GM23248 (cell line): ENCODE measurements around the gene CDH16. TPM values are rescaled to one million over a fixed set of nuclear protein-coding genes. Genes with fewer than 3 reads are reported as not detected.
"Not testable (repeated sequence)": the region's sequence is repeated elsewhere in the genome, so short reads cannot be mapped to it uniquely, and the experiment has no call there.

Source experiments
- DNase-seq: peaks from one replicate; pipeline ENCODE4 v3.0.0-alpha.2; 2015
- H2AFZ ChIP-seq: fragments of 200-600 bp; sonication (generic); 2 replicates; pipeline ENCODE4 v1.6.1; 2016; ENCODE audit warnings: antibody characterized with exemption
- H3F3A ChIP-seq: fragments of 200-600 bp; sonication (generic); 2 replicates; pipeline ENCODE4 v1.6.1; 2016; ENCODE audit warnings: mild to moderate bottlenecking, antibody characterized with exemption, mixed run types; ENCODE audit not compliant: insufficient read depth
- H3K27ac ChIP-seq: fragments of 200-600 bp; sonication (generic); 2 replicates; pipeline ENCODE4 v1.5.1; 2016; ENCODE audit warnings: mild to moderate bottlenecking
- H3K27me3 ChIP-seq: fragments of 200-600 bp; sonication (generic); replicated peaks from 2 replicates; pipeline ENCODE4 v1.6.1; 2016; ENCODE audit warnings: mild to moderate bottlenecking; ENCODE audit not compliant: insufficient read depth
- H3K36me3 ChIP-seq: fragments of 200-600 bp; sonication (generic); 2 replicates; pipeline ENCODE4 v1.6.1; 2016; ENCODE audit warnings: low read depth, mild to moderate bottlenecking
- H3K4me1 ChIP-seq: fragments of 200-600 bp; sonication (generic); 2 replicates; pipeline ENCODE4 v1.6.1; 2016; ENCODE audit warnings: mild to moderate bottlenecking; ENCODE audit not compliant: insufficient read depth
- H3K4me2 ChIP-seq: fragments of 200-600 bp; sonication (generic); one replicate; pipeline ENCODE4 v1.6.1; 2016; ENCODE audit warnings: mild to moderate bottlenecking; ENCODE audit not compliant: unreplicated experiment
- H3K4me3 ChIP-seq: fragments of 200-600 bp; sonication (generic); 2 replicates; pipeline ENCODE4 v1.5.1; 2016; ENCODE audit warnings: mild to moderate bottlenecking
- H3K79me2 ChIP-seq: fragments of 200-600 bp; sonication (generic); 2 replicates; pipeline ENCODE4 v1.6.1; 2016; ENCODE audit warnings: mild to moderate bottlenecking; ENCODE audit not compliant: insufficient read depth
- H3K9ac ChIP-seq: fragments of 200-600 bp; sonication (generic); 2 replicates; pipeline ENCODE4 v1.6.1; 2016; ENCODE audit warnings: mild to moderate bottlenecking
- H3K9me2 ChIP-seq: fragments of 200-600 bp; sonication (generic); 2 replicates; pipeline ENCODE4 v1.6.1; 2016; ENCODE audit warnings: mixed run types, mild to moderate bottlenecking, moderate library complexity; ENCODE audit not compliant: insufficient read depth
- H3K9me3 ChIP-seq: fragments of 200-600 bp; sonication (generic); one replicate; pipeline ENCODE4 v1.6.1; 2017; ENCODE audit warnings: low read depth
- H4K20me1 ChIP-seq: fragments of 200-600 bp; sonication (generic); 2 replicates; pipeline ENCODE4 v1.6.0; 2016; ENCODE audit not compliant: insufficient read depth
- EZH2 ChIP-seq: fragments of 200-600 bp; sonication (generic); IDR thresholded peaks from 2 replicates; pipeline ENCODE4 v1.6.1; 2018; ENCODE audit warnings: antibody characterized with exemption, mild to moderate bottlenecking; ENCODE audit not compliant: insufficient read depth, poor library complexity, severe bottlenecking
- EZH2phosphoT487 ChIP-seq: fragments of 200-600 bp; sonication (generic); IDR thresholded peaks from 2 replicates; pipeline ENCODE4 v1.6.1; 2018; ENCODE audit warnings: antibody characterized with exemption, moderate library complexity, mild to moderate bottlenecking, low read depth; ENCODE audit not compliant: insufficient read depth
- WGBS, 2 experiments: methylation state at CpG; one replicate each; pipeline ENCODE4 v1.1.6; 2015 to 2017; ENCODE audit warnings: low lambda C conversion rate in 2 of 2, low coverage in 1 of 2; ENCODE audit errors: missing lambda C conversion rate in 2 of 2; 5-methylcytosine and 5-hydroxymethylcytosine counted together
- in situ Hi-C: fragments of 300-500 bp; cut with MboI; formaldehyde crosslinking; loops from 2 replicates; pipeline ENCODE4 v1.15.0; 2020
- polyA plus RNA-seq: library from polyadenylated mRNA; unstranded; fragments of >200 nt; fragmentation: Nextera tagmentation; extraction: Ambion mirVana; gene quantifications from 2 replicates; pipeline ENCODE4 v1.2.1, GENCODE V29; 2016
- total RNA-seq: library from RNA; depleted of rRNA; stranded (reverse); fragments of >200 nt; shearing (Covaris generic); gene quantifications from 2 replicates; pipeline ENCODE4 v1.2.3, GENCODE V29; 2014

Gene CDH16
- total and polyA plus RNA-seq, 2 experiments from 2014 or later = not detected

DNA sequence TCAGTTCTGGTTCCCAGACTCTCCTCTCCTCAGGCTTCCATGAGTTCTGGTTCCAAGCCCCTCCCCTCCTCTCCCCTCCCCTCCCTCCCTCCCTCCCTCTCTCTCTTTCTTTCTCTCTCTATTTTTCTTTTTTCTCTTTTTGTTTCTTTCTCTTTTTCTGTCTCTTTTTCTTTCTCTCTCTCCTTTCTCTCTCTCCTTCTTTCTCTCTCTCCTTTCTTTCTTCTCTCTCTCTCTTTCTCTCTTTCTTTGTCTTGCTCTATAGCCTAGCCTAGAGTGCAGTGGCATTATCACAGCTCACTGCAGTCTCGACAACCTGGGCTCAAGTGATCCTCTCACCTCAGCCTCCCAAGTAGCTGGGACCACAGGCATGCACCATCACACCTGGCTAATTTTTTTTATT is 41.6 kb upstream of the CDH16 start:
- no peak for DNase-seq
- H2AFZ ChIP-seq = no peak overlapping the region
- in situ Hi-C loops = loop anchor here (25.0 kb wide), 1 partner anchor 202 kb away; the partner anchor contains the start of genes B3GNT9, FBXL8, HSF4 and NOL3
- H3K9me2 ChIP-seq = no peaks in the 10 kb centered on the region
- no peaks in the 10 kb centered on the region for H3K36me3 ChIP-seq
- H3F3A ChIP-seq = no peaks in the 10 kb centered on the region
- no peaks in the 10 kb centered on the region for H3K79me2 ChIP-seq
- no peak for TF ChIP-seq EZH2phosphoT487
- TF ChIP-seq EZH2 = no peak
- H3K4me2 ChIP-seq = no peak overlapping the region
- H3K27ac ChIP-seq = no peak overlapping the region
- no peaks in the 10 kb centered on the region for H3K4me1 ChIP-seq
- no peaks in the 10 kb centered on the region; the same call in 1 of the 2 replicates for H3K27me3 ChIP-seq
- H3K4me3 ChIP-seq = no peak overlapping the region
- no peaks in the 10 kb centered on the region for H4K20me1 ChIP-seq
- WGBS, 2 experiments = 50 to 54% methylated on average over 1 of the region's 1 CpG
- H3K9ac ChIP-seq = no peak overlapping the region
- H3K9me3 ChIP-seq = no peaks in the 10 kb centered on the region

DNA sequence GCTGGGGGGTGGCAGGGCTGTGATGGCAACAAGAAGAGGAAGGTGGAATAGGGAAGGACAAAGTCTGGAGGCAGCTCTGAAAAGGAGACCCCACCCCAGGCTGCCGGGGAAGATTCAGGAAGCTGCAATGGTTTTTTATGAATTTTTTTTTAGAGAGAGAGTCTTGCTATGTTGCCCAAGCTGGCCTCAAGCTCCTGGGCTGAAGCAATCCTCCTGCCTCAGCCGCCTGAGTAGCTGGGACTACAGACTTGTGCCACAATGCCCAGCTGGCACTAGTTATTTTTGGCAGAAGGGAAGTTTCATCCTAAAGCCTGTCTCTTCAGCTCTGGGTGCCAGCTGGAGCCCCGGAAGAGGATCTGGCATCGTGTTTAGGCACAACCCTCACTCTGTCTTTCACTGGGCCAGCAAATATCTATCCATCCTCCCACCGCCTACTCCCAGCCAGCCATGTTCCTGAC is 41.0 kb upstream of the CDH16 start:
- no peaks in the 10 kb centered on the region for H3K36me3 ChIP-seq
- H3K4me3 ChIP-seq = no peak overlapping the region
- H3K27ac ChIP-seq = no peak overlapping the region
- in situ Hi-C loops = loop anchor here (25.0 kb wide), 1 partner anchor 203 kb away; the partner anchor contains the start of genes B3GNT9, FBXL8, HSF4 and NOL3
- no peak for DNase-seq
- no peak overlapping the region for H3K4me2 ChIP-seq
- no peaks in the 10 kb centered on the region for H3K9me3 ChIP-seq
- H3K79me2 ChIP-seq = no peaks in the 10 kb centered on the region
- WGBS, 2 experiments = 23 to 27% methylated on average over 5 of the region's 5 CpGs
- no peaks in the 10 kb centered on the region for H3K9me2 ChIP-seq
- TF ChIP-seq EZH2phosphoT487 (no peak), EZH2 (no peak)
- no peak overlapping the region for H3K9ac ChIP-seq
- H2AFZ ChIP-seq = no peak overlapping the region
- no peaks in the 10 kb centered on the region for H3F3A ChIP-seq
- no peaks in the 10 kb centered on the region for H3K4me1 ChIP-seq
- no peaks in the 10 kb centered on the region for H4K20me1 ChIP-seq
- H3K27me3 ChIP-seq = no peaks in the 10 kb centered on the region; the same call in 1 of the 2 replicates

GRCh38 chr16:66958857-66959703 is 40.4 kb upstream of the CDH16 start:
- WGBS, 2 experiments = 62 to 67% methylated on average over 7 of the region's 7 CpGs
- H3K9ac ChIP-seq = no peak overlapping the region
- no peak overlapping the region for H2AFZ ChIP-seq
- no peaks in the 10 kb centered on the region for H3K4me1 ChIP-seq
- no peaks in the 10 kb centered on the region for H3K9me2 ChIP-seq
- TF ChIP-seq EZH2phosphoT487 = no peak
- no peaks in the 10 kb centered on the region for H3K36me3 ChIP-seq
- no peak overlapping the region for H3K4me3 ChIP-seq
- no peak overlapping the region for H3K27ac ChIP-seq
- H3K9me3 ChIP-seq = no peaks in the 10 kb centered on the region
- H4K20me1 ChIP-seq = no peaks in the 10 kb centered on the region
- H3F3A ChIP-seq = no peaks in the 10 kb centered on the region
- H3K79me2 ChIP-seq = no peaks in the 10 kb centered on the region
- in situ Hi-C loops = loop anchor here (25.0 kb wide), 1 partner anchor 203 kb away; the partner anchor contains the start of genes B3GNT9, FBXL8, HSF4 and NOL3
- no peak overlapping the region for H3K4me2 ChIP-seq
- H3K27me3 ChIP-seq = no peaks in the 10 kb centered on the region
- no peak for DNase-seq

DNA sequence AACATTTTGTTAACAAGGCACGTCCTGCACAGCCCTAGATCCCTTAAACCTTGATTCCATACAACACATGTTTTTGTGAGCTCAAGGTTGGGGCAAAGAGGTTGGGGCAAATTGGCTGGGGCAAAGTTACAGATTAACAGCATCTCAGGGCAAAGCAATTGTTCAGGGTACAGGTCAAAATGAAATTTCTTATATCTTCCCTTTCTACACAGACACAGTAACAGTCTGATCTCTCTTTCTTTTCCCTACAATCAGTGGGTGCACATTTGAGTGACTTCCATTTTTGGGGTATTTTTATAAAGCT is 37.4 kb upstream of the CDH16 start:
- not testable (repeated sequence) for H3K27me3 ChIP-seq, H3K36me3 ChIP-seq, H3K4me3 ChIP-seq, H3K9me3 ChIP-seq, H3K4me2 ChIP-seq, DNase-seq, H3F3A ChIP-seq, H3K9ac ChIP-seq, H3K4me1 ChIP-seq, H4K20me1 ChIP-seq, H2AFZ ChIP-seq, H3K9me2 ChIP-seq, H3K79me2 ChIP-seq, H3K27ac ChIP-seq
- in situ Hi-C loops = loop anchor here (25.0 kb wide), 1 partner anchor 206 kb away; the partner anchor contains the start of genes B3GNT9, FBXL8, HSF4 and NOL3
- WGBS, 2 experiments = 73 to 100% methylated on average over 1 of the region's 1 CpG

- H4K20me1 ChIP-seq, H3K9me3 ChIP-seq, DNase-seq, H3K27me3 ChIP-seq, H3K79me2 ChIP-seq, H3K4me1 ChIP-seq, H3F3A ChIP-seq, H3K4me3 ChIP-seq, H3K36me3 ChIP-seq, H3K4me2 ChIP-seq, H3K9ac ChIP-seq, H3K27ac ChIP-seq, H2AFZ ChIP-seq, H3K9me2 ChIP-seq: not testable (repeated sequence)
- in situ Hi-C loops = loop anchor here (25.0 kb wide), 1 partner anchor 207 kb away; the partner anchor contains the start of genes B3GNT9, FBXL8, HSF4 and NOL3
- WGBS, 2 experiments = 81 to 86% methylated on average over 17 of the region's 17 CpGs
Measured at GRCh38 chr16:66955363-66956153, 36.9 kb upstream of the CDH16 start.
